Measurements from ENCODE around the gene ITPR3. TPM values are rescaled to one million over a fixed set of nuclear protein-coding genes. Genes with fewer than 3 reads are reported as not detected.
A peak's percentile ranks its signal among the peaks of the same experiment; 100 is the strongest.

ITPR3 gene
- total RNA-seq, 2 experiments from 2014 or later, result 56.6 to 83.5 TPM

DNA sequence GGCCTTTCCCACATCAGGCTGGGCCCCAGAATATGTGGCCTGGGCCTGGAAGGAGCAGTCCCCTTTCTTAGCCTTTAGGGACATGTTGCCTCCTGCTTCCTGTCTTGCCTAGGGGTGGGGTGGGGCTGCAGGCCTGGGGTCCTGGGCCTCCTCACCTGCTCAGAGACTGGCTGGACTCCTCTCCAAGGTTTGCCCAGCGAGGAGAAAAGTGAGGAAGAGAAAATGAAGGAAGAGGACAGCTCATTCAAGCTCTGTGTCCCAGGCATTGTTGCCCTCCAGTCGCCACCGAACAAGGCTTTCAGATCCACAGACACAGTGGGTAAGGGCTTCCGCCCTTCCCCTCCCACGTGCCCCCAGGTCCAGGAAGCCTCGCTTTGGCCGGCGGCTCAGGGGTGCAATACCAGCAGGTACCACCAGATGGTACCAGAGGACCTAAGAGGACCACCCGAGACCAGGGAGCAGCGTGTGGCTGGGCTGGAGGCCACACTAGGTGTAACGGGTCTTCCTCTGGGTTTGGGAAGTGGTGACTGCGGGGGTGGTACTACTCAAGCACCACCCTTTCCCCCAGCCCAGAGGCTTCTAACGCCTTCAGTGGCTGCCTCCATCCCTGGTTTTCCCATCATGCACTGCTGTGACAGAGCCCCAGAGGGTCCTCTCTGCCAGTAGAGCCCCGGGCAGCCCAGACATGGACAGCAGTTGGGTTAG lies 35.6 kb upstream of the ITPR3 start:
- BruUV-seq (replicated peaks), result no TSS peak
- H3K27ac ChIP-seq (ENCODE audit: low read depth, low read length, poor library complexity, severe bottlenecking), result peak overlapping the region; percentile 7
- H3K79me2 ChIP-seq (ENCODE audit: insufficient read depth, low read depth, low read length), result no peaks in the 10 kb centered on the region
- TF ChIP-seq, protein P1, sequence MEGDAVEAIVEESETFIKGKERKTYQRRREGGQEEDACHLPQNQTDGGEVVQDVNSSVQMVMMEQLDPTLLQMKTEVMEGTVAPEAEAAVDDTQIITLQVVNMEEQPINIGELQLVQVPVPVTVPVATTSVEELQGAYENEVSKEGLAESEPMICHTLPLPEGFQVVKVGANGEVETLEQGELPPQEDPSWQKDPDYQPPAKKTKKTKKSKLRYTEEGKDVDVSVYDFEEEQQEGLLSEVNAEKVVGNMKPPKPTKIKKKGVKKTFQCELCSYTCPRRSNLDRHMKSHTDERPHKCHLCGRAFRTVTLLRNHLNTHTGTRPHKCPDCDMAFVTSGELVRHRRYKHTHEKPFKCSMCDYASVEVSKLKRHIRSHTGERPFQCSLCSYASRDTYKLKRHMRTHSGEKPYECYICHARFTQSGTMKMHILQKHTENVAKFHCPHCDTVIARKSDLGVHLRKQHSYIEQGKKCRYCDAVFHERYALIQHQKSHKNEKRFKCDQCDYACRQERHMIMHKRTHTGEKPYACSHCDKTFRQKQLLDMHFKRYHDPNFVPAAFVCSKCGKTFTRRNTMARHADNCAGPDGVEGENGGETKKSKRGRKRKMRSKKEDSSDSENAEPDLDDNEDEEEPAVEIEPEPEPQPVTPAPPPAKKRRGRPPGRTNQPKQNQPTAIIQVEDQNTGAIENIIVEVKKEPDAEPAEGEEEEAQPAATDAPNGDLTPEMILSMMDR (conservative IDR thresholded peaks at IDR 0.05; ENCODE audit: low read length), result peak; percentile 97
- no peak for TF ChIP-seq EZH2phosphoT487 (IDR thresholded peaks at IDR 0.05; ENCODE audit: borderline replicate concordance, low read depth, low read length)
- H3K4me2 ChIP-seq (ENCODE audit: low read length), result peak overlapping the region; percentile 59
- peaks cover 48% of the 10 kb centered on the region for H3K4me1 ChIP-seq (ENCODE audit: insufficient read depth, low read length, poor library complexity, severe bottlenecking)
- H2AFZ ChIP-seq (ENCODE audit: low read length), result peak overlapping the region; percentile 72; the same call in 1 of the 2 replicates
- peak; percentile 93 for DNase-seq (ENCODE audit: low spot score)
- no peaks in the 10 kb centered on the region for H3K9me2 ChIP-seq (ENCODE audit: insufficient read depth, low read length)
- intact Hi-C loops (cut with micrococcal nuclease; ENCODE audit: unreplicated experiment), result loop anchor here (1.0 to 5.0 kb wide), 2 partner anchors 115 to 177 kb away; no protein-coding TSS in a partner anchor
- H4K20me1 ChIP-seq (ENCODE audit: insufficient read depth, low read length), result no peaks in the 10 kb centered on the region
- ChIA-PET CTCF (ENCODE audit: unreplicated experiment) (interaction anchor here (0.7 to 1.2 kb wide), 5 partner anchors 22 to 125 kb away, joined by 3 to 6 read pairs (median 4); partner anchors contain the start of gene UQCC2), POLR2A (interaction anchor here (0.6 to 1.5 kb wide), 4 partner anchors 15 to 126 kb away, joined by 3 to 4 read pairs (median 3); partner anchors contain the start of gene UQCC2)
- H3K4me3 ChIP-seq (ENCODE audit: low read depth, low read length, poor library complexity, severe bottlenecking), result peak overlapping the region; percentile 45
- H3K9me3 ChIP-seq (ENCODE audit: low read length), result no peaks in the 10 kb centered on the region
- no peaks in the 10 kb centered on the region for H3K36me3 ChIP-seq (ENCODE audit: insufficient read depth, low read length)

DNA sequence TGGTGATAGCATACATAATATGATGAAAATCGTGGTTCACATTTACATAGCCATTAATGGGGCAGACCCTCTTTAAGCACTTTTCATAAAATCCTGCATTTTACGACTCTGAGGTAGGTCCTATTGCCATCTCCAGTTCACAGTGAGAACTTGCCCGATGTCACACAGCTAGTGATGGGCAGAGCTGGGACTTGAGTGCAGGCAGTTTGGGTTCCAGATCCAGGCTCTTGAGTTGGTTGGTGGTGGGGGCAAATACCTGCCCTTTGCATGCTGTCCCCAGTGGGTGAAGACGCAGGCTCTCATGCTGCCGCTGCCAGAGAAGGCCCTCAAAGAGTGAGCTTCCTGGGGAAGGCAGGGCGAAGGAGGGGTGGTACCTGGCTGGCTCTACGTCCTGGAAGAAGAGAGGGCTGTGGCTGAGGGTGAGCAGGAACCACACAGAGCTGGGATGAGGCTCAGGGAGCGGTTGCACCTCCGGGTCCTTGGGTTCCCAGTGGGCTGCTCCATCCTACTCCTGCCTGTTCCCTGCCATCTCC lies 34.9 kb upstream of the ITPR3 start:
- intact Hi-C loops (cut with micrococcal nuclease; ENCODE audit: unreplicated experiment), result loop anchor here (5.0 kb wide), 1 partner anchor 176 kb away; no protein-coding TSS in a partner anchor
- Histone ChIP-seq H3K79me2 (ENCODE audit: insufficient read depth, low read depth, low read length) (no peaks in the 10 kb centered on the region), H2AFZ (ENCODE audit: low read length) (peak overlapping the region; percentile 72; the same call in 1 of the 2 replicates), H4K20me1 (ENCODE audit: insufficient read depth, low read length) (no peaks in the 10 kb centered on the region), H3K9me3 (ENCODE audit: low read length) (no peaks in the 10 kb centered on the region), H3K4me1 (ENCODE audit: insufficient read depth, low read length, poor library complexity, severe bottlenecking) (peaks cover 51% of the 10 kb centered on the region), H3K4me2 (ENCODE audit: low read length) (peak overlapping the region; percentile 59), H3K4me3 (ENCODE audit: low read depth, low read length, poor library complexity, severe bottlenecking) (peak overlapping the region; percentile 45), H3K9me2 (ENCODE audit: insufficient read depth, low read length) (no peaks in the 10 kb centered on the region), H3K27ac (ENCODE audit: low read depth, low read length, poor library complexity, severe bottlenecking) (no peak overlapping the region), H3K36me3 (ENCODE audit: insufficient read depth, low read length) (no peaks in the 10 kb centered on the region)
- TF ChIP-seq EZH2phosphoT487 (IDR thresholded peaks at IDR 0.05; ENCODE audit: borderline replicate concordance, low read depth, low read length), result no peak
- TF ChIP-seq, protein P1 (conservative IDR thresholded peaks at IDR 0.05; ENCODE audit: low read length), result no peak
- CTCF ChIA-PET (ENCODE audit: unreplicated experiment), result interaction anchor here (1.1 kb wide), 1 partner anchor 22 kb away, joined by 6 read pairs; no protein-coding TSS in a partner anchor
- no TSS peak for BruUV-seq (replicated peaks)
- POLR2A ChIA-PET, result interaction anchor here (0.6 to 1.5 kb wide), 4 partner anchors 16 to 125 kb away, joined by 3 to 4 read pairs (median 3); partner anchors contain the start of gene UQCC2
- DNase-seq (ENCODE audit: low spot score), result no peak
